GM12891 (cell line): ENCODE measurements around the gene C12orf50.
"Not testable (repeated sequence)": the region's sequence is repeated elsewhere in the genome, so short reads cannot be mapped to it uniquely, and the experiment has no call there.

Source experiments
- DNase-seq: peaks from one replicate; pipeline ENCODE4 v3.0.0; 2011; ENCODE audit warnings: low spot score; ENCODE audit not compliant: insufficient read length
- FAIRE-seq: peaks from 2 replicates; lab custom pipeline; 2011; peaks lifted over from hg19 to GRCh38; lab: Jason Lieb, UNC
- PAX5 ChIP-seq: IDR thresholded peaks from 2 replicates; pipeline ENCODE4 v1.6.1; 2011; ENCODE audit warnings: low read length, moderate library complexity, mild to moderate bottlenecking; ENCODE audit not compliant: insufficient read depth, severe bottlenecking
- POLR2A ChIP-seq: IDR thresholded peaks from 2 replicates; pipeline ENCODE4 v1.6.1; 2011; ENCODE audit warnings: low read depth, low read length, control low read depth
- POLR2AphosphoS5 ChIP-seq: IDR thresholded peaks from 2 replicates; pipeline ENCODE4 v1.6.1; 2011; ENCODE audit warnings: low read depth, low read length, control low read depth
- POU2F2 ChIP-seq: IDR thresholded peaks from 2 replicates; pipeline ENCODE4 v1.6.1; 2011; ENCODE audit warnings: low read depth, mild to moderate bottlenecking, control low read depth, low read length, moderate library complexity
- SPI1 ChIP-seq: IDR thresholded peaks from 2 replicates; pipeline ENCODE4 v1.6.1; 2011; ENCODE audit warnings: low read depth, low read length, control low read depth
- TAF1 ChIP-seq: IDR thresholded peaks from 2 replicates; pipeline ENCODE4 v1.6.1; 2011; ENCODE audit warnings: low read depth, low read length, control low read depth

C12orf50 gene

GRCh38 chr12:87995581-87996178, 33.5 kb downstream of the C12orf50 start:
- TF ChIP-seq POLR2A (no peak), POLR2AphosphoS5 (no peak), SPI1 (no peak), POU2F2 (no peak), PAX5 (no peak), TAF1 (no peak)
- peak; percentile 67 for FAIRE-seq

GRCh38 chr12:87991483-87991882, 37.7 kb downstream of the C12orf50 start:
- no peak for DNase-seq
- no peak for TF ChIP-seq POLR2A
- TF ChIP-seq POU2F2: no peak
- no peak for TF ChIP-seq POLR2AphosphoS5
- FAIRE-seq: no peak

More at GRCh38 chr12:87995581-87996178, 33.5 kb downstream of the C12orf50 start:
- peak; percentile 6 for DNase-seq

- TF ChIP-seq POLR2A (no peak), POLR2AphosphoS5 (no peak), POU2F2 (no peak), PAX5 (no peak), SPI1 (no peak)
- FAIRE-seq: no peak
Observed at GRCh38 chr12:87988534-87988933, 40.7 kb downstream of the C12orf50 start.

GRCh38 chr12:87985069-87985675, 44.0 kb downstream of the C12orf50 start:
- no peak for DNase-seq
- TF ChIP-seq POU2F2: no peak
- TF ChIP-seq POLR2AphosphoS5: no peak
- no peak for TF ChIP-seq TAF1
- peak; percentile 69 for TF ChIP-seq SPI1
- no peak for FAIRE-seq

More at GRCh38 chr12:87988534-87988933, 40.7 kb downstream of the C12orf50 start:
- no peak for DNase-seq

GRCh38 chr12:87982208-87982607, 47.0 kb downstream of the C12orf50 start:
- no peak for FAIRE-seq
- no peak for DNase-seq
- TF ChIP-seq POU2F2: no peak
- TF ChIP-seq SPI1: no peak
- TF ChIP-seq PAX5: no peak
- no peak for TF ChIP-seq TAF1
- no peak for TF ChIP-seq POLR2A
- TF ChIP-seq POLR2AphosphoS5: no peak

- DNase-seq (no peak), FAIRE-seq (no peak)
- no peak for TF ChIP-seq POU2F2
- TF ChIP-seq SPI1: no peak
- no peak for TF ChIP-seq TAF1
- TF ChIP-seq POLR2AphosphoS5: no peak
- TF ChIP-seq PAX5: no peak
- TF ChIP-seq POLR2A: no peak
Observed at GRCh38 chr12:87981495-87981894, 47.7 kb downstream of the C12orf50 start.

- TF ChIP-seq POLR2A: no peak
- TF ChIP-seq TAF1: no peak
- no peak for TF ChIP-seq POU2F2
- no peak for TF ChIP-seq SPI1
- TF ChIP-seq POLR2AphosphoS5: no peak
- no peak for TF ChIP-seq PAX5
- FAIRE-seq (no peak), DNase-seq (no peak)
Observed at GRCh38 chr12:87975879-87976278, 53.3 kb downstream of the C12orf50 start.

GRCh38 chr12:87967871-87968270, 61.3 kb downstream of the C12orf50 start:
- FAIRE-seq (no peak), DNase-seq (no peak)
- TF ChIP-seq SPI1 (no peak), TAF1 (no peak), PAX5 (no peak), POU2F2 (no peak), POLR2AphosphoS5 (no peak), POLR2A (no peak)

- FAIRE-seq (no peak), DNase-seq (no peak)
- TF ChIP-seq POLR2A (no peak), SPI1 (no peak), TAF1 (no peak), PAX5 (no peak), POLR2AphosphoS5 (no peak), POU2F2 (no peak)
Observed at GRCh38 chr12:87960566-87960965, 68.6 kb downstream of the C12orf50 start.

GRCh38 chr12:87954028-87954427, 75.2 kb downstream of the C12orf50 start:
- not testable (repeated sequence) for FAIRE-seq, DNase-seq
